BJ (cell line): Measurements from ENCODE around the gene LCN1. TPM values are rescaled to one million over a fixed set of nuclear protein-coding genes. Genes with fewer than 3 reads are reported as not detected.

Experiments used
- CTCF ChIA-PET: fragments of 350-600 bp; formaldehyde crosslinking; extraction: SDS; loops from one replicate; lab custom pipeline; 2021; ENCODE audit warnings: antibody characterized with exemption, inconsistent platforms; lab: Yijun Ruan, JAX
- POLR2A ChIA-PET: fragments of 300-600 bp; sonication (Branson Sonifier 250); formaldehyde crosslinking; extraction: SDS; loops from one replicate; lab custom pipeline; 2021; ENCODE audit warnings: antibody characterized with exemption; lab: Charles Lee
- DNase-seq: peaks from one replicate; pipeline ENCODE4 v3.0.0-alpha.2; 2011; ENCODE audit warnings: low read depth
- H3K27me3 ChIP-seq: 2 replicates; pipeline ENCODE4 v1.6.0; 2011; ENCODE audit warnings: low read length; ENCODE audit not compliant: control insufficient read depth, insufficient read depth
- H3K36me3 ChIP-seq: 2 replicates; pipeline ENCODE4 v1.5.1; 2011; ENCODE audit warnings: low read length; ENCODE audit not compliant: control insufficient read depth, insufficient read depth
- H3K4me3 ChIP-seq: 2 replicates; pipeline ENCODE4 v1.5.1; 2011; ENCODE audit warnings: low read depth, mild to moderate bottlenecking, control low read depth, low read length
- CTCF ChIP-seq: IDR thresholded peaks from 2 replicates; pipeline ENCODE4 v1.5.1; 2011; ENCODE audit warnings: low read depth, mild to moderate bottlenecking, control low read depth, inconsistent platforms, low read length, moderate library complexity; ENCODE audit not compliant: insufficient read depth
- polyA plus RNA-seq: library from polyadenylated mRNA; depleted of rRNA; stranded (reverse); fragments of >200 nt; gene quantifications from 2 replicates; pipeline ENCODE4 v1.2.3, GENCODE V29; 2011

The LCN1 gene
- polyA plus RNA-seq, 1 experiment, result not detected

DNA sequence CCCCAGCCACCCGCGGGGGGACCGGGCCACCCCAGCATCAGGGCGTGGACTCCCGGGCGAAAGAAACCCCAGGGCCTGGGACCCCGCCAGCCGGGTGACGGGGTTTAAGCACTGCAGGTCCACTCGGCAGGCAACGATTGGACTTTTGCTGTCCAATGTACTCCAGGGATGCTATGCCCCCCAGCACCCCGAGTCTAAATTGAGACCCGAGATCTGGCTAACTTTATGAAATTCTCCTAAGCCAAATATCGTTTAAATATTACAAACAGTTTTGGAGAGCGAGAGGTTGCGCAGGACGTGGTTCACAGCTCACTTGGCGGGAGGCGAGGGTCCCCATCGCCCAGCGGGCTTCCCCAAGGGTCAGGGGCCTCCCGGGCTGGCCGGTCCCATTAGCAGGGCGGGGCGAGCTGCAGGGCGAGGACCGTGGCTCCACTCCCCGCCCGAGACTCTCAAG lies 21.1 kb upstream of the LCN1 start:
- Histone ChIP-seq H3K27me3 (no peaks in the 10 kb centered on the region), H3K4me3 (peak overlapping the region; percentile 91), H3K36me3 (peaks cover 29% of the 10 kb centered on the region)
- no peak for DNase-seq
- ChIA-PET CTCF (interaction anchor here (0.6 to 2.0 kb wide), 2 partner anchors 8 to 20 kb away, joined by 4 to 8 read pairs; no protein-coding TSS in a partner anchor), POLR2A (no interaction called here)
- TF ChIP-seq CTCF, result no peak

GRCh38 chr9:135500525-135501260 lies 20.5 kb upstream of the LCN1 start, which contains the start of gene MRPS2:
TSS of gene MRPS2 (plus strand) at chr9:135500682. CDS start at chr9:135500711, 29 bp downstream.
- TF ChIP-seq CTCF, result peak; percentile 73
- H3K4me3 ChIP-seq, result peak within 1 kb of the TSS; percentile 91
- no peaks in the 10 kb centered on the region for H3K27me3 ChIP-seq
- ChIA-PET CTCF (interaction anchor here (2.0 kb wide), 1 partner anchor 20 kb away, joined by 8 read pairs; no protein-coding TSS in a partner anchor), POLR2A (no interaction called here)
- DNase-seq, result no peak
- peaks cover 30% of the 10 kb centered on the region for H3K36me3 ChIP-seq

GRCh38 chr9:135501261-135502167 lies 19.7 kb upstream of the LCN1 start:
- peak overlapping the region; percentile 91 for H3K4me3 ChIP-seq
- H3K27me3 ChIP-seq, result no peaks in the 10 kb centered on the region
- CTCF ChIA-PET, result no interaction called here
- DNase-seq, result no peak
- POLR2A ChIA-PET, result no interaction called here
- H3K36me3 ChIP-seq, result peaks cover 30% of the 10 kb centered on the region
- no peak for TF ChIP-seq CTCF

- no peak for DNase-seq
- Histone ChIP-seq H3K36me3 (peaks cover 30% of the 10 kb centered on the region), H3K27me3 (no peaks in the 10 kb centered on the region), H3K4me3 (no peak overlapping the region; the same call in 1 of the 2 replicates)
- ChIA-PET CTCF (no interaction called here), POLR2A (no interaction called here)
- no peak for TF ChIP-seq CTCF
Observed at GRCh38 chr9:135502168-135502872, 18.9 kb upstream of the LCN1 start.
